ENCODE results near the gene SLC12A4. TPM values are rescaled to one million over a fixed set of nuclear protein-coding genes. Genes with fewer than 3 reads are reported as not detected.
"Not testable (repeated sequence)": the region's sequence is repeated elsewhere in the genome, so short reads cannot be mapped to it uniquely, and the experiment has no call there.

The SLC12A4 gene
- total RNA-seq, 1 donor from 2014 or later = 98.3 TPM

DNA sequence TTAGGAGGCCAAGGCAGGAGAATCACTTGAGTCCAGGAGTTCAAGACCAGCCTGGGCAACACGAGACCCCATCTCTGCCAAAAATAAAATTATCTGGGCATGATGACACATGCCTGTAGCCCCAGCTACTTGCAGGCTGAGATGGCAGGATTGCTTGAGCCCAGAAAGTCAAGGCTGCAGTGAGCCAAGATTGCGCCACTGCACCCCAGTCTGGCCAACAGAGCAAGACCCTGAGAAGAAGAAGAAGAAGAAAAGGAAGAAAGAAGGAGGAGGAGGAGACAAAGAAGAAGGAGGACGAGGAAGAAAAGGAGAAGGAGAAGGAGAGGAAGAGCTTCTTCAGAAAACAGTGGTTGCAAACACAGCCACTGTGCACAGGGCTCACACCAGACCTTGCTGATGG is 20.2 kb upstream of the SLC12A4 start:
- DNase-seq (ENCODE audit: low read depth) = no peak

DNA sequence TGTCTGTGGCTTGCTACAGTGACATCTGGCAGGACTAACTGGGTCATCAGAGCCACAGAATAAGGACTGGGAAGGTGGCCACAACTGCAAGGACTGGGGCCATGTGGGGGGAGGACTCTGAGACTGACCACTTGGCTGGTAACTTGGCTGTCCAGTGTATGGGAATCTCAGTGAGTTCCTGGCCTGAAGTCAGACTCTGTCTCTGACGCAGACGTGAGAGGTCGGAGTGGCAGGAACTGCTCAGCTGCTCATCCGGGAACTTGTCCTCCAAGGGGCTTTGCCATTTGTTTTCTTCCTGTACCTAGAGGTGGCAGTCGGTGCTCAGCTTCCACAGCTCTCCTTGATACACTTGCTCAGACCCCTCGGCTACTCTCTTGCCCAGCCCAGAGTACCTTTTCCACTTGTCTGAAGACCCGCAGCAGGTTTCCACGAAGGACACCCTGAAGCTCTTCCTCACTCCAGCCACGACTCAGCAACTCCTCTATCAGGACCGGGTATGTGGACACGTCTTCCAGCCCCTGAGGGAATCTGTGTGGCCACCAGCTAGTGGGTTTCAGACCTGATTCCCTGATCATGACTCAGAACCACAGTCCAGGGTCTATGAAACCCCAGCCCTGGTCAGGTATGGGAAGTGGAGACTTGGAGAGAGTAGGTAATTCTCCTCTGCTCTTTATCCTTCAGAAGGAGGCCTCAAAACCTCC is 19.2 kb upstream of the SLC12A4 start:
- peak; percentile 70 for DNase-seq (ENCODE audit: low read depth)

DNA sequence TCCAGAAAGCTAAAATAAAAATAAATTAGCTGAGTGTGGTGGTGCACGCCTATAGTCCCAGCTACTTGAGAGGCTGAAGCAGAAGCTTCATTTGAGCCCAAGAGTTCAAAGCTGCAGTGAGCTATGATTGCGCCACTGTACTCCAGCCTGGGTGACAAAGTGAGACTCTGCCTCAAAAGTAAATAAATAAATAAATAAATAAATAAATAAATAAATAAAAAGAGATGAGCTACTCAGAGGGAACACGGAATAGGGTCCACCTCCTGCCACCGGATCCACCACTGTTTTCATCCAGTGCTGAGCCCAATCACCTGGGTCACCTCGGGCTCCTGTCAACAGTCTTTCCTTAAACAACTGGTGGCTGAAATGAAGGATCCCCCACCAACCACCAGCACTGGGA is 18.5 kb upstream of the SLC12A4 start:
- no peak for DNase-seq (ENCODE audit: low read depth)

DNA sequence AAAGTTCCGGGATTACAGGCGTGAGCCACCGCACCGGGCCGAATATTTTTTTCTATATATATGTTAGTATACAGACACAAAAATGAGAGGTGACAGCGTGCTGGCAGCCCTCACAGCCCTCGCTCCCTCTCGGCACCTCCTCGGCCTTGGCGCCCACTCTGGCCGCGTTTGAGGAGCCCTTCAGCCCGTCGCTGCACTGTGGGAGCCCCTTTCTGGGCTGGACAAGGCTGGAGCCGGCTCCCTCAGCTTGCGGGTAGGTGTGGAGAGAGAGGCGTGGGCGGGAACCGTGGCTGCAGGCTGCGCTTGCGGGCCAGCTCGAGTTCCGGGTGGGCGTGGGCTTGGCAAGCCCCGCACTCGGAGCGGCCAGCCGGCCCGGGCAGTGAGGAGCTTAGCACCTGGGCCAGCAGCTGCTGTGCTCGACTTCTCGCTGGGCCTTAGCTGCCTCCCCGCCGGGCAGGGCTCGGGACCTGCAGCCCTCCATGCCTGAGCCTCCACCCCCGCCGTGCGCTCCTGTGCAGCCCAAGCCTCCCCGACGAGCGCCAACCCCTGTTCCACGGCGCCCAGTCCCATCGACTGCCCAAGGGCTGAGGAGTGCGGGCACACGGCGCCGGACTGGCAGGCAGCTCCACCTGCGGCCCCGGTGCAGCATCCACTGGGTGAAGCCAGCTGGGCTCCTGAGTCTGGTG is 13.7 kb upstream of the SLC12A4 start:
- no peak for DNase-seq (ENCODE audit: low read depth)

DNA sequence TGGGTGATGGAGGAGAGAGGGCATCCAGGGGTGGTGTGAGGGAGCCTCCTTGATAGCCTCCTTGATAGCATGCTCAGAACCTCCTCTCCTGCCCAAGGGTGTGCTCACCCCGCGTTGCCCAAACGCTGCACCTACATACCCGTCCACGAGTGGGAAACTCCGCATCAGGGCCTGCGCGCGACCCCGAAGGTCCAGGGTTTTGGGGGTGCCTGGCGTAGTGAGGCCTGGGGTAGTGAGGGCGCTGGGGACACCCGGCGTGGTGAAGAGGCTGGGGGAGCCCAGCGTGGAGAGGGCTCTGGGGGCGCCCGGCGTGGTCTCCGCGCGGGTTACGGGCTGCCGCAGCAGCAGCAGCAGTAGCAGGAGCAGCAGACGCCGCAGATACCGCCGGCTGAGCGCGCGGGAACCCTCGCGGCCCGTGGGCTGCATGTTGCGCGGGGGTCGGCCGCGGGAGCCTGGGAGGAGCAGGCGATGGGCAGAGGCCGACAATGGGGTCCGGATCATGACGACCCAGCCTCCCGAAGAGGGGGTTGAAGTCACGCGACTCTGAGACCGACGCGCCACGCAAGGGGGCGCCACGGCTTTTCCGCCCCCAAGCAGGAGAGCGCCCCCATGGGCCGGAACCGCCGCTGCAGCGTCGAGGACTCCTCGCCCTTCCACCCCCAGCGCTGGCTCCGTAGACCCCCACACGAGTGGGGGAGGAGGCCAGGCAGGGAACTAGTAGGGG is 11.7 kb upstream of the SLC12A4 start, which contains the start of gene DPEP3:
DPEP3 (minus strand) TSS at position 545 of the 724 bp plus-strand sequence; CDS start at position 426, 119 bp downstream.
- no peak for DNase-seq (ENCODE audit: low read depth)

DNA sequence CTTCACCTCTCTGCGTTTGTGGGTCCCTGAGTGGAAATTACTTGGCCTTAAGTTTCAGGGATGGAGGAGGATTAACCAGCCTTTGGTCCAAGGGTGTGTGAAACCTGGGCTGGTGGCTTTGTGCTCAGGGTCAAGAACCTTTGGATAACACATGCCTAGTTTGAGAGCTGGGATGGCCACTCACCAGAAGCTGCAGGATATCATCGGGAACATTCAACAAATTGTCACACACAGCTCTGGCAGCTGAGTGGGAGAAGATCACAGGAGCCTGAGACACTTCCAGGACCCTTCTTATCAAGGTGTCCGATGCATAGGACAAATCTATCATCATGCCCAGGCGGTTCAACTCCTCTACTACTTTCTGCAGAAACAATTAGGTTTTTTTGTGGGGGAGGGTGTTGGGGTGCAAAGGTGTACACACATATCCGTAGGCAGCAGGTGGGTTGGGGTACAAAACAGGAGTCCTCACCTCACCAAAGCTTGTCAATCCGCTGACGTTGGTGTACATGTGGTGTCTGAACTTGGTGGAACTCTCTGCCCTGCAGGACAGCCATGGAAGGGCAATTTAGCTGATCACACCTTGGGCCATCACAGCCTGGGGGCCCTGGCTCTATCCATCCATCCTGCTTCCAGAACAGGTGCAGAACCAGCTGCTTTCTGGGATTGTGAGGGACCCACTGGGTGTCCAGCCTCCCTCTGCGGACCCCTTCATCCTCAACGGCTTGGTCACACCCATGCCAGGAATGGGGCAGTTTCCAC is 9.2 kb upstream of the SLC12A4 start:
- DNase-seq (ENCODE audit: low read depth) = no peak

DNA sequence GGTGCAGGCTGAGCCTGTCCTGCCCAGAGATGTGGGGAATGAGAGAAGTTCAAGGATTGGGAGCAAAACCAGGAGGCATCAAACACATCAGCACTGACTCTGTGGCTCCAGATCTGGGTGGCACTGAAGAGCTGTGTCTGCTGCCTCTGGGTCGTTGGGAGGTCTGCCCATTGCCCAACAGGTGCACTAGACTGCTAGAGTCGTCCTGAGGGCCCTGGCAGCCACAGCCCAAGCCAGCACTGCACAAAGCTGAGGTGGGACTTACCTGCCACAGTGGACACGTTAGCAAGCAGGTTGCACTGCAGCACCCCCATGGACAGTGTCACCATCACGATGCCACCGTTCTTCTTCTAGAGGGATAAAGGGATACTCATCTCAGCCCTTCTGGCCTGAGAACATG is 8.6 kb upstream of the SLC12A4 start:
- no peak for DNase-seq (ENCODE audit: low read depth)

DNA sequence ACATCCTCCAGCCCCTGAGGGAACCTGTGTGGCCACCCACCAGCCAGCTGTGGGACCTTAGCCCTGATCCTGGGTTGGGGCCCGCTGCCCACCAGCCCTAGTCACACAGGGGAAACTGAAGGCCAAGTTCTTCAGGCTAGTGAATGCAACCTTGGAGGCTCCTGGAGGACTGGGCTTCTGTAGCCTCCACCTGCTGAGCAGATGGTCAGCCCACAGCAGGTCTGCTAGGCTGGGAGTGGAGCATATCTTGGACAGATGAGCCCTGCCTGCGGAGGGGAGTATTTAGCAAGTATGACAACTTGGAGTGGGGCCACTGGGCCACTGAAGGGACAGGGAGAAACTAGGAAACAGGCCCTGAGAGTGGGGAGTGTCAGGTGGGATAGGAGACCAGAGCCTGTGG is 7.8 kb upstream of the SLC12A4 start:
- DNase-seq (ENCODE audit: low read depth) = no peak

DNA sequence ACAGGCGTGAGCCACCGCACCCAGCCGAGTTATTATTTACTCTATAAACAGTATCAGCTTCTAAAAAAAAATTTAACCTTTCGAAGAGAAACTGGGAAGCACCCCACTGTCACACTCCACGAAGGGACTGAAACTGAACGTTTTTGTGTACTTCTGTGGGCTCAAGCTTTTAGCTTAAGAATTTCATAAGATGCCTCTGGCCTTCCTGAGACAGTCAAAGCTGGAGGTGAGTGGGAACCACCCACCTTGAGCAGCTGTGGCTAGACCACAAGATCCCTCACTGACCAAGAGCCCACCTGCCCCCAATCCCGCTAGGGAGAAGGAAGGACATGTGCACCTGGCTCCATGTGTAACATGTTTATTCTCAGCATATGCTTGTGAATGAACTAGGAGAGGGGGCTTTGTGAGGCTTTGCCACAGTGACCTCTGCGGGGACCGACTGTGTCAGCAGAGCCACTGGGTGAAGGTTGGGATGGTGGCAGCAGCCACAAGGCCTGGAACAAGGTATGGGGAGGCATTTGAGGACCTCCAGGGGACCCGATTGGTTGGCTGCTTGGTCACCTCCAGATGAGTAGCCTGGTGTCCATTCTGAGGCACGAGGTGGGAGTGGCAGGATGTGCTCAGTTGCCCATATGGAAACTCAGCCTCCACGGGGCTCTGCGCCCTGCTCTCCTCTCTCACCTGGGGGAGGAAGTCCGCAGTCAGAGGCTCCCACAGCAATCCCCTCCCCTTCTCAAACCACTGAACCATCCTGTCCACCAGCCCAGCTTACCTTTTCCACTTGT is 7.1 kb upstream of the SLC12A4 start:
- no peak for DNase-seq (ENCODE audit: low read depth)

DNA sequence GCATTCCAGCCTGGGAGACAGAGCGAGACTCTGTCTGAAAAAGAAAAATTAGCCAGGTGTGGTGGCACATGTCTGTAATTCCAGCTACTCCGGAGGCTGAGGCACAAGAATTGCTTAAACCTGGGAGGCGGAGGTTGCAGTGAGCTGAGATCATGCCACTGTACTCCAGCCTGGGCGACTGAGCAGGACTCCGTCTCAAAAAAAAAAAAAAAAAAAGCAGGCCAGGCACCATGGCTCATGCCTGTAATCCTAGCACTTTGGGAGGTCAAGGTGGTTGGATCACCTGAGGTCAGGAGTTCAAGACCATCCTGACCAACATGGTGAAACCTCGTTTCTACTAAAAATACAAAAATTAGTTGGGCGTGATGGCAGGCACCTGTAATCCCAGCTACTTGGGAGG is 3.8 kb upstream of the SLC12A4 start:
- DNase-seq (ENCODE audit: low read depth) = not testable (repeated sequence)

DNA sequence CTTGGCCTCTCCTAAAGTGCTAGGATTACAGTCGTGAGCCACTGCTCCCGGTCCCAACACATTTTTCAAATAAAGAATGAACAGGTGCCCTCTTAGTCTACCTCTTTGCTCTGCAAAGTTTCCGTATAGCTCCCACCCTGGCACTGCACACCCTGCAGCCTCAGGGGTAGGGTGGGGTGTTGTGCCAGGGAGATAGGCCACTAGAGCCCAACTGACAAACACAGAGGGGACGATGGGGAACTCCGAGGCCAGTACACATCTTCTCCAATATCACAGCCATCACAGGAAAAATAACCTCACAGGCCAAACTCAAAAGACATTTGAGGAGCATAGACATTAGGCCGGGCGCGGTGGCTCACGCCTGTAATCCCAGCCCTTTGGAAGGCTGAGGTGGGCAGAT is 2.7 kb upstream of the SLC12A4 start:
- no peak for DNase-seq (ENCODE audit: low read depth)

DNA sequence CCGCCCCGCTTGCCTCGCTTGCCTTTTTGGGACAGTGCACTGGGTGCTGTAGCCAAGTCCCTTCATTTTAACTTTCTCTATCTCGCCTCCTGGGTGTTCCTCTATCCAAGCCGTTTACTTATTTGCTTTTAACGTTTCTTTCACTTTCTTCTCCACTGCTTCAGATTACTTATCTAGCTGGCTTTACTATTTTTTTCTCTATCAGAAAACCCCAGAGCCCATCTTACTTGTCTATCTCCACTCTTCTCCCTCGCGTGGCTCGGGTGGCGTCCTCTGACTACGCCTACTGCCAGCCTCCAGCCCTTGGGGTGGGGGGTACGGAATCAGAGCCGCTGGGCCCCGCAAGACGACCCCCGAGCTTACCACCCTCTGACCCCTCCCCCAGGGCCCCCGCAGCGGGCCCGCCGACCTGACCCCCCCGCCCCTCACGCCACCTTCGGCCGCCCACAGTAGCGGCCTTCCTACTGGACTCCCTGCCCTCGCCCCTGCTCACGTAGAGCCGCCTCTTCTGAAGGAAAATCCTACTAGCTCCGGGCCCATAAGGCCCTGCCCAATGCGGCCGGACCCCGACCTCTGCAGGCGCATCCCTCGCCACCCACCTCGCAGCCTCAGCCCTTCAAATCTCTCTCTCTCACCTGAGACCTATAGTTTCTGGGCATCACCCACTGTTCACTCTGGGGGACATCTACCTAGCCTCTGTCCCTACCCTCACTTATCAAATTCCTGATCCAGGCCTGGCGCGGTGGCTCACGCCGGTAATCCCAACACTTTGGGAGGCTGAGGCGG is 1.0 kb upstream of the SLC12A4 start:
- DNase-seq (ENCODE audit: low read depth) = no peak

DNA sequence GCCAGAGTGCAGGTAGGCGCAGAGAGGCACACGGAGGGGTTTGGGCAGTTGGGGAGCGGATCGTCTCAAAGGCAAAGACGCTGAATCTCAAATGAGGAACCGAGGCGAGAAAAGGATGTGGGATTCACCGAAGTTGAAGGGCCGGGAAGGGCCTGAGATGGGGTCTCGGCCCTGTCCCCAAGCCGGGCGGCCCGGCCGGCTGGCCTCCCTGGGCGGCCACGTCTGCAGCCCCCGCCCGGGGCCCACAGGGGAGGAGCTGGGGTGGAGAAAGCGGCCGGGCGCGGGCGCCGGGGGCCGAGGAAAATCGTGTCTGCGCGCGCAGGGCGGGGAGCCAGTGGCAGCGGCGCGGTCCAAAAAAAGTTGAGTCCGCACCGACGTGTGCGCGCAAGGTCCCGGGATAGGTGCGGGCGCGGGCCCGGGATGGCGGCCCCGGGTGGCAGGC is 458 bp downstream of the SLC12A4 start:
- DNase-seq (ENCODE audit: low read depth) = peak; percentile 49

DNA sequence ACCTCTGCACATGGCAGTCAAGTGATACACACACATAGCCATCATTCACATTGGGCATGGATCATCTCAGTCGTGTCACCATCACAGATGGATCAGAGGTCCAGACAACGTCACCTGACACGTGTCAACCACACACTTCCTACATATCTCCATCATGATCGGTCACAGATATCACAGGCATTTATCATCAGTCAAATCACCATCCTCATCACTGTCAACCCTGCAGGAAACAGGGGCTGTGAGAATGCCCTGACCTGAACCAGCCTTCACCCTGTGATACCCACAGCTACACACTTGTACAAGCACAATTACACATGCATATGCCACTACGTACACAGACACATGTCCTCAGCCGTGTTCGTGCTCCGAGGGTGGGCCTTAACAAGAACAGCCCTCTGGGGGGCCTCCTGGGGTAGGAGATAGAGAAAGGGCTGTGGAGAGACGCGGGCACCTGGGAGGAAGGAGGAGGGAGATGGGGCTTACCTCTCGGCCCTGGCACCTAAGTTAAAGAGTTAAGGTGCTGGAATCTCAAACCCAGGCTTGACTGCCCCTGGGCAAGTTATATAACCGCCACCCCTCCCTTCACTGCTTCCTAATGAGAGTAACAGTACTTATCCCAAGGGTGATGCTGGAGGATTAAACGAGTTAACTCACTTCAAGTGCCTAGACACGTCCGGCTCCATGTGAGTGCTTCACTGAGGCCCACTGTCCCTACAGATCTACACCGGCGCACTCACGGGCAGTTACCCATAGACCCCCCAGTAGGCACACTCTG is 1.1 kb downstream of the SLC12A4 start:
- DNase-seq (ENCODE audit: low read depth) = no peak

DNA sequence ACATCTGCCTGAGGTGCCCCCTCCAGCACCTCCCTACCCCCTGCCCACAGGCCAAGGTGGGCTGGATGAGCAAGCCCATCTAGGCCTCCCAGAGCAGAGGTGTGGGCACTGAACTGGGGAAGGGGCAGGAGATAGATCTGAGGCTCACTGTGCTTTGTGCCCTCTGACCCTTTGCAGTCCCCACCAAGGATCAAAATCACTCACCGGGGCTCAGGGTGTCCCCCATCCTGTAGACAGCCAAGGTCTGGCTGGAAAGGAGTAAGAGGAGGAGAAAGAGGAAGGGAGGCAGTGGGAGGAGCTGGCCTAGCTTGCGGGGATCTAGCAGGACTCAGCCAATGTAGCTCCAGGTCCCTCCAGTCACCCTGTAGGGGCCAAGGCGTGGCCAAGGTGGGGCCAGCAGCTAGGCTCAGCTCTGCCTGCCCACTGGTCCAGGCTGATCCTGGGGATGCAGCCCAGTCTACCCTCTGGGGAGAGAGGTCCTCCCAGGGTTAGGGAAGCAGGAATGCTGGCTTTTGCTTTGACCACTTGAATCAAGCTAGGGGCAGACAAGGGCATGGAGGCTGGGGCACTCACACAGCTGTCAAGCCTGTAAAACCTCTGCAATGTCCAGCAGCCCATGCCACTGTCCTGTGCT is 1.8 kb downstream of the SLC12A4 start:
- peak; percentile 75 for DNase-seq (ENCODE audit: low read depth)

DNA sequence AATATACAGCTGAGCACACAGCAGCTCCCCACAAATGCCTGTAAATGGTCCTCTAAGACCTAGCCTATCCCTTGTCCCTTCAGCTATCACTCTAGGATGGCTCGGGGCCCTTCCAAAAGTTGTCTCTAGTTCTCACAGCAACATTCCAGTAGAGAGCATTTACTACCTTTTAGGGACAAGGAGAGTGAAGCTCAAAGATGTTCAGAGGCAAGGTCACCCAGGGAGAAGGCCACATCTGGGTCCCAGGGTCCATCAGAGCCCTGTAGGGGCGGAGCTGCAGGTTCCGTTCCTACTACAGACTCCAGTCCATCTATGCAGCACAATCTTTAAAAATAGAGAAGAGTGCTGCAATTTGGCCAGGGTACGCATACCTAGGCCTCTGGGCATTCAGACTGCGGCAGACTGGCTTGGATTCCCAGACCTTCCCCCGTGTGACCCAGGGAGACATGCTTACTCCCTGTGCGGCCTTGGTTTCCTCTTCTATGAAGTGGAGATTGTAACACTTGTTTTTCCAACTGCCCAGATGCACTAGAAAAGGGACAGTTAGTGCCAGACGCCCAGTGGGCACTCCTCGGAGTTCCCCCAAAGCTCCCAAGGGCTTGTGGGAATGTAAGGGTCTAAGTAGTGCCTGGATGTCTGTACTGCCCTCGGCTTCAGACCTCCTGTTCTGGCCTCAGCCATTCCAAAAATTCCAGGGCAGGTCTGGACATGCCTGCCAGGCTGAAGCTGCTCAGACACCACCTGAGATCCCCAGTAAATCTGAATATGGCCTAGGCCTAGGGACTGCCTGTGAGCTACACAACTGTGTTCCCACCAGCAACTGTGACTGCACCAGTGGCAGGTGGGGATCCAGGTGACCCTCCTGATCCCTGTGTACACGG is 2.5 kb downstream of the SLC12A4 start:
- peak; percentile 58 for DNase-seq (ENCODE audit: low read depth)

DNA sequence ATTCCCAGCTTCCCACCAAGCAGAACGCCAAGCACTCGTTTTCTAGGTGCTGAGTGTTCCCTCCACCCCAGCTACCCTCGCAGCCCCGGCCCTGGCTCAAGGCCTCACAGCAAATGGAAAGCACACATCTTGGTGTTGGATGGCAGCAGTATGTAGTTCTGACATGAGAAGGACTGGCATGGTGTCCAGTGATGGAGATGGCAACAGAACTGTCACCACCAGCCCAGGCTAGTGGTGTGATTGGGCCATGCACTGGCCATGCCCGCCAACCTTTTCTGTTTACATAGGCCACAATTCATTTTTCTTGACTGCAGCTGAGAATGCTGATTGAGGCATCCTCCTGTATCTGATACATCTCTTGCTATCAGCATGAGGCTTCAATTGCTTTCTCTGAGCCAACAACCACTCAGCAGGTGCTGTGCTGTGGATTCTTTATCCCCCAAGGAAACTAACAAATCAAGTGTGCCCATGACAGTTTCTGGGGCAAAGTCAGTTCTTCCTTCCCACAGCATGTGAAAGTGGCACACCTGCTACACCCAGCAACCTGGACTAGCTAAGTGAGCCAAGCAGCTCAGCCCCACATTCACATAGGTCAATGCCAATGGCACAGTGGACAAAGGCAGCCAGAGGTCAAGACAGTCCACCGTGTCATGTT is 3.8 kb downstream of the SLC12A4 start:
- DNase-seq (ENCODE audit: low read depth) = peak; percentile 35
